HG03432 (cell line): ENCODE results near the gene VAC14.

Source experiments
- ATAC-seq: cut with Tn5 transposase; IDR thresholded peaks from one replicate; pipeline ENCODE4 v1.9.1; 2021; ENCODE audit warnings: mild to moderate bottlenecking, moderate library complexity; ENCODE audit not compliant: unreplicated experiment

Gene VAC14

DNA sequence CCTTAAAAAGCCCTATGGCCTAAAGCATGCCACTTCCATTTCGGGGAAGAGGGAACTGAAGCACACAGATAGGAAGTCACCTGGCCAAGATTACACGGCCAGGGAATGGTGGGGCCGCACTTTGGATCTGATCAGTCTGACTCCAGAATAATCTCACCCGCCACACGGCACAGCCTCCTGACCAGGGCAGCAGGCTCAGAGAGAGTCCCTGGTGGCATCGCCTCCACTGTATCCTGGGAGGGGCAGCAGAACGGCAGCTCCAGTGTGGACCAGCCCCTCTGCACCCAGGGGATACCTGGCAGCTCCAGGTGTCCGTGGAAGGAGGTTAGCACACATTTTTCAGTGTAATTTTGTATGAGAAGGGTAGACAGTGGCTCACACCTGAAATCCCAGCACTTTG, 35.5 kb downstream of the VAC14 start:
- no peak for ATAC-seq

DNA sequence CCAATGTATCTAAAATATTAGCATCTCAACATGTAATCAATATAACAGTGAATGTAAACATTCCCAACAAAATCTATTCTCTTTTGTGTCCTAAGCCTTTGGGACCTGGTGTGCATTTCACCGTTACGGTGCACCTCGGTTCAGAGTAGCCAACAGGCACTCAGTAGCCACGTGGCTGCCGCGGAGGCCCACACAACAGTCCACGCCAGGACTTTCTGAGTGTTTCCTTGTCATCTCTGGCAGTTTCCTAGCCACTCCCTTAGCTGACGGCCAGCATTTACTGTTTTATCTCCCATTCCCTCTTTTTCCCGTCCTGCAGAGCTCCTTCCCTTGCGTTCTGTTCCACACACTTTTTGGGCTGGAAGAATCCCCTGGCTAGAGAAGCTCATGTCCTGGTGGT, 36.3 kb downstream of the VAC14 start:
- ATAC-seq = no peak

DNA sequence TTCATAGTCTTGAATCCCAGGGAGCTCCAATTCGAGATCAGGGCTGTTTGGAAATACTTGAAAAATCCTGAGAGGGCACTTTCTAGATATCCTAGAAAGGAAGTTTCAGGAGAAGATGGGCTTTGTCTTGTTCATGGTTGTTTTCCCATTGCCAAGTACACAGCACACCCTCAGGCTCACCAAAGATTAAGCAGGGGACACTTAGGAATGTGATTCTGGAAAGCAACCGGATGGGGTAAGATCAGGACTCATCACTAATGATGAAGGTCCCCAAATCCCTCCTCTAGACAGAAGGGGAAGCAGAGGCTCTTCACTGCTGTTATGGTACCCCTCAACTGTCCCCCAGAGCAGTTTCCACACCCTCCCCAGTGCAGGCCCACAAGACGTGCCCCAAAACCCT, 40.7 kb downstream of the VAC14 start:
- ATAC-seq = no peak

DNA sequence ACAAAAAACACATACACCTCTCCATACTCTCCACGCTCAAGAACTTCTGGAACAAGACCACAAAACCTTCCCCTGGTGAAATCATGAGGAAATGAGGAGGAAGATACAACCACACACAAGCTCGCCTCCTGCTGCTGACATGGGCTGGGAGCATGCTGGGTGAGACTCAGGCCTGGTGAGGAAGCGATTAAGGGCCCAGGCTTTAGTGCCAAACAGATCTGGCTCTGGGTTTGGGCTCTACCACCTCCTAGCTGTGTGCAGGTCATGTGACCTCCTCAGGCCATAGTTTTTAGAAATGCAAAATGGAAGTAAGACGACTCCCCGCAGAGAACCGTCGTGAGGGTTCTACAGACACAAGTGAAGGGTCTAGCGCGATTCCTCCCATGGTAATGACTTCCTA, 41.3 kb downstream of the VAC14 start:
- ATAC-seq = no peak

DNA sequence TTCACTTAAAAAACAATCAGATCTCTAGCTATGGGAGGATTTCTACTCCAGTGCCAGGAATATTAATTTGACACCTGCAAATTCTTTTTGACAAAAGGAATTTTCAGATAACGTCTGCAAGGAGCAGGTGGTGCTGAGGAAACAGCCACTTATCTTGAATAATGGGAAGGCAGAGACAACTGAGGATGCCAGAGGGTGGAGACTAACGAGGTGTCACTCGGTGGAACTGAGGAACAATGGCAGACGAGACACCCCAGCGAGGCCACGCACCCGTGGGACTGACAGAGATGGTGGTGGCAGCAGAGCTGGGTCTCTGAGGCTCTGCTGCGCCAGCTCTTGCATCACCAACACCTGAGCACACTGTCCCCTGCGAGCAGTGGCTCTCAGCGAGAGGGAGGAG, 42.2 kb downstream of the VAC14 start:
- ATAC-seq = no peak

DNA sequence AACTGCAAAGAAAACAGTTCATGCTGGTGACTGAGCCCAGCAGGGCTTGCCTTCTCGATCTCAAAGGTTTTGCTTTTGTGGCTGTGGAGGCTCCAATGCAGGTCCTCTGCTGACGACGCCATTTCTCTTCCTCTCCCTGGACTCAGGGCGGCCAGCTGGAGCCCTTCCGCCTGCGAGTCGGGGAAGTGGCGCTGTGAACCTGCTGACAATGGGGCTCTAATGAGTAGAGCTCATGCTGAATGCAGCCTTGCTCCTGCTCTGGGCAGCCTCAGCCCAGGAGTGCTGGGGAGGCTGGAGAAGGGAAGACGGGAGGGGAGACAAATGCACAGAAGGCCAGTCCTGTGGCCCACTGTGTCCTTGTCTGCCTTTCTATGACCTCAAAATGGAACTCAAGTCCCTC, 43.8 kb downstream of the VAC14 start:
- no peak for ATAC-seq

DNA sequence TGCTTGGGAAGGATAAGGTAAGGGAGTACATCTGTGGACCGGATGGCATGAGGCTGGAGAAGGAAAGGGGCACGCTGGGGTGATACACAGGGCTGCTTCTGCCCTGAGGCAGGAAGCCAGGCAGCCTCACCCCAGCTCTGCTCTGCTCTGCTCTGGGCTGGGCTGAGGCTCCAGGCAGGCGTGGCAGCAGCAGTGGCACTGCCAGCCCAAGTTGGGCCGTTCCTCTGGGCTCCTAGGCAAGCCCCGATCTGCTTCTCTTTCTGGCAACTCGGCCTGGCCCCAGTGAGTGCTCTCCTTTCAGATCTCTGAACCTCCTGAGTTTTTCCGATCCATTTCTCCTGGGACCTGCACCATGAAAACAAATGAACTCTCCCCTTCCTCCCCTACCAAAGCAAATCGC, 44.9 kb downstream of the VAC14 start:
- no peak for ATAC-seq

DNA sequence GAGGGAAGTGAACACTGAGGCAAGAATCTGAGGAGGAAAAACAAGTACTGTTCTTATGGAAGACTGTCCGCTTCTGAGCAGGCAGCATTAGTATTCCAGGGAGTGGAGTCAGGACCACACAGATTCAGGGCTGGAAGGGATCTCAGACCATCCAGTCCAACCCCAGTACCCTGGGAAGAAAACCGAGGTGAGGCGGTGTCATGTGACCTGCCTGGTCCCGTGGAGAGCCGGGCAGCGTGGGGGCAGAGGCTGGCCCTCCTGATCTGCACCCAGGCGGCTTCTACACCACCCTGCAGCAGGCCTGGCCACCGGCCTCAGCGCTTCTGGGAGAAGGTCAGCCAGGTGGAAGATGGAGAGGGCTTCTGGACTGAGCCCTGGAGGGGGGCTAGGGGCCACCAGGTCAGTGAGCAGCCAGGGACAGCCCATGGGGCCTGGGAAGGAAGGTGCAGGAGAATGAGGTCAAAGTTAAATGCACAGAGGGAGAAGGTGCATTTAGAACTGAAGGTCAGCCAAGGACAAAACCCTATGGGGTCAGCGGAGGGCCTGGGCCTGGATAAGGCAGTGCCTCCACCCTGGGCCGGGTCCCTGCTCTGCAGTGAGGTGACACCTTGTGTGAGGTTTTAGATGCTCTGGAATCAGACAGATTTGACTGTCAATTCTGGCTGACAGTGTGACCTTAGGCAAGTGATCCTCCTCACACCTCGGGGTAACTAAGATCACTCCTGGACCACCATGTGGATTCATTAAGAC, 45.9 kb downstream of the VAC14 start:
- ATAC-seq = no peak

DNA sequence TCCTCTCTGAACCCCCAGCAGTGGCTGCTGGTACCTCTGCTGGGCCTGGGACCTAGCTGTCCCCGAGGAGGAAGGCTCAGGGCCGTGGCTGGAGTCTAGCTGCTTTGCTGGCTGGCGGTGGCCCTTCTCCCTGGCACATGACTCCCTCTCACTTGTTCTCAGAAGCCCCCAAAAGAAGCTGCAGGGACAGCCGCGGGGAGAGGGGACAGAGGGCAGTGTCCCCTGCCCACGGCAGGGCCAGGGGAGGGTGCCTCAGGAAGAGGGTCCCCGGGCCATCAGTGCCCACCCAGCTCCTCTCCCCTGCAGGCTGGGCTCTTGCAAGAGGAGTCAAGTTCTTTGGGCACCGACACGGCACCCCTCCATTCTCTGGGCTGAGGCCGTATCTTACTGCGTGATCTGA, 46.6 kb downstream of the VAC14 start:
- no peak for ATAC-seq

DNA sequence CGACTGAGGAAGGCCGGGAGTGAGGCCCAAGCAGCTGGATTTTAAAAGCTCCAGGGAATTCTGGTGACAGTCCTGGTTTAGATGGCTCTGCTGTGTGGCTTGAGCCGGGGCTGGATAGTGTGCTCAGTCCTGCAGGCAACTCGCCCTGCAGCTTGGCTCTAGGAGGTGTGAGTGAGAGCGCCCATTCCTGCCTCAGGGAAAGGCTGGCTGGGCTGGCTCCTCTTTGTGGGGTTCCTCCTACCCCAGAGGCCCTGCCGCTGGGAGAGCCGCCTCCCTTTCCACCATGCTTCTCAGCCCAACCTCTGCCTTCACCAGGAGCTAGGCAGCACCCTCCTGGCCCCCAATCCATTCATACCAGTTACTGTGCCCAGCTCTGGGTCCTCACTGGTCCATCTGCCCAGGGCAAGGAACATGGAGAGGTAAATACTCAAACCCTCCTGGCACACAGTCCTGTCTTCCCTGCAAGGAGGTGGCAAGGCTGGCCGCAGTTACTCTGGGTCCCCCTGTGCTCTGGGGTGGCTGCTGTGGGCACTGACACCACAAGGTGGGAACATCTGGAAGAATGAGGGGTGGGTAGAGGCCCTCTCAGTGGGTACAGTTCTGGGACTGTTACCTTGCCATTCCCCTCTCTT, 47.1 kb downstream of the VAC14 start:
- no peak for ATAC-seq

DNA sequence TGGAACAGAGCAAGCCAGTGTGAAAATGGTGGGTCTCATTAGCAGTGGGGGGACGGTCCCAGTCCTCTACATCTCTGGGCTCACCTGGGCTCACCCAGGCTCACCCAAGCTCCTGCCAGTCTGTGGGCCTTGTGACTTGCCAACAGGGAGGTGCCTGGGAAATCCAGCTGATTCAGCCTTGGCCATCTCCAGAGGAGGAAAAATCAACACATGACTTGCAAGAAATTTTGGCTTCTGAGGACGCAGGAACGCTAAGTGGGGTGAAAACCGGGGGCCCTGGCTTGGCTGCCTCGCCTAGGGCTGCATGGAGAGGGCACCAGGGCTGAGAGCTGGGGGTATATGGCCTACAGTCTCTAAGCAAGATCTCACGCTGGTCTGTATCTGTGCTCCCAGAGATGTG, 47.7 kb downstream of the VAC14 start:
- ATAC-seq = no peak

DNA sequence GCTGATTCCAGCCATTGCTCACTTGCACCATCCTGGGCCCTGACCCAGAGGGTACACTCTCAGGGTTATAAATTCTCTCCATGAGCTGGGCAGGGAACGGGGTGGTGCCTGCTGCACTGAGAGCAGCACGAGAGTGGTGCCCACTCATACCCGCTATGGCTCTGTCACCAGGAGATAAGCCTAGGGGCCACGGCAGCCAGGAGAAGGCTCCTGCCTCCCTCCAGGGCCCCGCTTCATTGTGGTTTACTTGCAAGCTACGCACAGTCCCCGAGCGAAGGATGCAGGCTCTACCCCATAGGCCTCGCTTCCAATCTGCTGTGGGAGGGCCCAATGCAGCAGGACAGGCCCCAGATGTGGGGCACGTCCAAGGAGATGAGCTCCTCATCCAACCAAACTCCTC, 48.5 kb downstream of the VAC14 start:
- no peak for ATAC-seq

DNA sequence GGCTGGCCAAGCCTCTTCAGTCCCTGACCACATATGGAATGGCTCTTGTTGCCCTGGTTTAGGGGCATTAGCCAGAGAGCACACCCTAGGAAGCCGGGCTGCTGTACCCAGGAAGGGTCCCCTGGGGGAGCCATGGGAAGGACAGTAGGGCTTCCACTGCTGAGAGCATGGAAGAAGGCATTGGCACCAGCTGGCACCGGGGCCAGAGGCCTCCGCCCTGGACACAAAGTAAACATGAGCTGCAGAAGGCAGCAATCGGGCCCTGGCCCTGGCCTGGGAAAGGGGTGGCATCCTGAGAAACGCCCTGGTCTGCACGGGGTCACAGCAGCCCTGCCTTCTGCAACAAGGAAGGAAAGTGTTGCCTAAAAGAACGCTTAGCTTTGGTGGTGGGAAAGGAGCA, 49.4 kb downstream of the VAC14 start:
- ATAC-seq = no peak

DNA sequence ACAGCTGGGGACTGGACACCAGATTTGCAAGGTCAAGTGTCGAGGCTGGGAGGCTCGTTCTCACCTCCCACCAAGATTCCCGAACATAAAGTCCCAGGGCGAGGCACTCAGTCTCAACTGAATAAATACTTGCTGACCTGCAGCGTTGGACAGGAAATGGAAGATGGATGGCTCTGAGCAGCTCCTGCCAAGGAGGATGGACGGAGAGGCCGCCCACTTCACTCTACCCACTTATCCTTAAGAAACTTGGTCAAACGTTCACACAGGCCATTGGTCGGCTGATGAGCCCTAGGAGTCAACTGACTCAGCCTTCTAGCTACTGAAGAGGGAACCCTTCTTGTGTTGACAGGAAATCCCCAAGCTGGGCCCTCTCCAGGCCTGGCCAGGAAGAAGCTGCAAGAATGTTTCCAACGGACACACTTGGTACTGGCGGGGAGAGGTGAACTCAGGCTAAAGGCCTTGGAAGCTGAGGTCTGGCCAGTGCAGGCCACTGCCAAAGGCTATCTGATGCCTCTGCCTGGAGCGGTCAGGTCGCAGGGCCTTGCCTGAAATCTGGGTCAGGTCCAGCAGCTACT, 50.0 kb downstream of the VAC14 start:
- no peak for ATAC-seq

DNA sequence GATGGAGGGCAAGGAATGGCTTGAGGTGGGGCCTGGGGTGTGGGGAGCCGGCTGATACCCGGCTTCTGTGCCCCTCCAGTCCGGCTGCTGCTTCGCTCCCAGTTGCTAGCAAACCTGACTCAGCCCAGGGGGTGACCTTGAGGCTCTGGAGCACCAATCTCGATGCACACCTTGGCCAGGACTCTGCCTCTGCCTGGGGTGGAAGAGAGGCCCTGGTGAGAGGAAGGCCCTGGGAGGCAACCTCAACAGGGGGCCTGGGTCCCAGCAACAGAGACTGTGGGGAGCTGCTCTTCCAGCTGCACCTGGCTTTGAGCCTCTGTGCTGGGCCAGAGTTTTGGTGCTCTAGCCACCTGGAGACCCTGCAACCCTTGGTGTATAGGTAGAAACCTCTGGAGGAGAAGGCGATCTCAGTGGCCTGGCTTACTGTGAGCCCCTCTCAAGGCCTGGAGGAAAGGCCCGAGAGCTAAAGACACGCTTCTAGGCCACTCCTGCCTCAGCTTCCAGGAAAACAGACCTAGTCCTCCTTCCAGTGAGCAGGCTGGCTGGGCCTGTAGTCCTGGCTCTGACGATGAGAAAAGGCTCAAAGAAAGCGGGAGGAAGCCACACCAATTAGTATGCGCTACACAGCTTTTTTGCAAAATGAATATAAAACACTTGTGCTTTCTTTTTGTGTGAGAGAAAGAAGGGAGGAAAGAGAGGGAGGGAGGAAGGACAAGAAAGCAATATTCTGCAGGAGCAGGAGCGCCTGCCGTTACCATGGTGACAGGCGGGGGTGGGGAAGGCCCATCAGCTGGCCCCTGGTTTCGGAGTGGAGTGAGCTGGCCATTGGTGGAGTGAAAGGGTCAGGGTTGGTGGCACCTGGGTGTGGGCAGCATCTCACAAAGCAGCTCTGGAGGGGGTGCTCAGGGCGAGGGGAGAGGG, 51.0 kb downstream of the VAC14 start:
- no peak for ATAC-seq

DNA sequence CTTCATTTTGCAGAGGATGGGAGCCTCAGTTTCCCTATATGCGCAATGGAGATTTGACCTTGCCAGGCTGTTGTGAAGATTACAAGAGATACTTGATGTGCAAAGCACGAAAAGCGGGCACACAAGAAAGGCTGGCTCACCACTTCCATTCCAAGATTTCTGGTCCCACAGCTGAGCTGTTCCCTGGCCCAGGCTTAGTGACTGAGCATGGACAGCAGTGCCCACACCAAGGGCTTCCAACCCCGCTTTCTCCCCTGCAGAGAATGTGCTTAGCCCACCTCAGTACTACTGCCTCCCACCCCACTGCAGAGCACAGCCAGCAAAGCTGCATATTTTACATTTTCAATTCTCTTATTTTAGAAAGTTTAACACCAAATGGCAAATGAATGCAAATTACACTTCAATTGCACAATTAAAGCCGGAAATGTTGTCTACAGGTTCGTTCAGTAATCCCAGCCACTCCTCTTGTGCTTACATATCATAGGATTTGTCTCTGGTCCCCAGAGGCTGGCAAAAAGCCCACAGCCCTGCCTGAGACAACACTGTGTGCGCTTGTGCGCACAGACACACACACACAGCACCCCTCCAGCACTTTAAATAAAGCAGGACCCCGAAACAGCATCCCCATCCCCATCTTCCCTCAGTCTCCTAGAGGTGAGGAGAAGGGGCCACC, 51.8 kb downstream of the VAC14 start:
- ATAC-seq = no peak

DNA sequence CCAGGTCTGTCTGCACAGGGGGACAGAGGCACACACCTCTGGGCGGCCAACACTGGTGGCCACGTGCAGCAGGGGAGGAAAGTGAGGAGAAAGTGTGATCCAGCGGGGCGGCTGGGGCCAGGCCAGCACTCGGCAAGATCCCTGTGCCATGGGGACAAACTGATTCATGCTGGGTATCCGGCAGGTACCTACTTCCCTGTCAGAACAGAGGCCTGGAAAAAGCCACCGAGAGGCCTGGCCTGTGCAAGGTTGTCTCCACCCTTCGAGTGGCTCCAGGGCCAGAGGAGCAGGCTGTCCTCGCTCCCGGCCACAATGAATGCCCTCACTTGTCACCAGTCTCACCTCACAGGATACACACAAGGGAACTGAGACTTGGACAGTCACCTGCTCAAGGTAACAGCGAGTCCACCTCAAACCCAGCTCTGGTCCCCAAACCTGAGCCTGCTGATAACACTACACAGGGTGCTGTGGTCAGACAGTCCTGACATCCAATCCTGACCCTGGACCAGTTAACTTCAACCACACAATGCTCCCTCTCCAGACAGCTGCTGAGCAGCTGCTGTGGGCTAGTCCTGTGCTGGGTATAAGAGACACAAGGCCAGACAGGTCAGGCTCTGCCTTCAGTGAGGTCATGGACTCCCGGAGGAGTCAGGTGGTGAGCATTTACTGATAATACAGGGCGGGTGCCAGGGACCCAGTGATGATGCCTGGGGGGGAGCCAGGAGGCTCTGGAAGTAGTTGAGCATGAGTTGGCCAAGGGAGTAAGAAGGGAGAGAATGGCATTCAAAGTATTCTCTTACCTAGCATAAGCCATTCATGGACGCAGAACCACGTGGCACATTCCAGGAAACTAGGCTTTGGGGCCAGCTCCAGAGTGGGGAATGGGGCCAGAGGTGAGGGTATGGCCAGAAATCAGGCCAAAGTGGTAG, 53.0 kb downstream of the VAC14 start:
- no peak for ATAC-seq

DNA sequence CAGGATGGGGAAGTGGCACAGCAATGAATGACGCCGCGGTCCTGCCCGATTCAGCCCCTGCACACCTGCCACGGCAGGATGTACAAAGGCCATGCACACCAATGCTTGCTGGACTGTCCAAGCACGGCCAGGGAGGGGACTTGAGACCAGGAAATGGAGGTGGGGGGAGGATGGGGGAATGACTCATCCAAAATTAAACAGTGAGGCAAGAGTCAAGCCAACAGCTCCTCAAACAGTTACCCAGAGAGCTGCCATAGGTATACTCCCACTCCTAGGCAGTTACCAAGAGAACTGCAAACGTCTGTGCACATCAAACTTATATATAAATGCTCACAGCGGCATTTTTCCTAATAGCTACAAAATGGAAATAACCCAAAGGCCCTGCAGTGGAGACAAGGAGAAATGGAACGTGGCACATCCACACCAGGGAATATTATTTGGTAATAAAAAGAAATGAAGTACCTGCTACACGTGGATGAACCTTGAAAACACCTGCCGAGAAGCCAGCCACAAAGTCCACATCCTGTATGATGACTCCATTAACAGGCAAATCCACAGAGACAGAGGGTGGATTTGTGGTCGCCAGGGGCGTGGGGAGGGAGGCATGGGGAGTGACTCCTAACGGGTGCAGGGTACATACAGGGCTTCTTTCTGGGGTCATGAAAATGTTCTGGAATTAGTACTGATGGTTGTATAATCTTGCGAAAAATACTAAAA, 54.1 kb downstream of the VAC14 start:
- ATAC-seq = peak; percentile 44

DNA sequence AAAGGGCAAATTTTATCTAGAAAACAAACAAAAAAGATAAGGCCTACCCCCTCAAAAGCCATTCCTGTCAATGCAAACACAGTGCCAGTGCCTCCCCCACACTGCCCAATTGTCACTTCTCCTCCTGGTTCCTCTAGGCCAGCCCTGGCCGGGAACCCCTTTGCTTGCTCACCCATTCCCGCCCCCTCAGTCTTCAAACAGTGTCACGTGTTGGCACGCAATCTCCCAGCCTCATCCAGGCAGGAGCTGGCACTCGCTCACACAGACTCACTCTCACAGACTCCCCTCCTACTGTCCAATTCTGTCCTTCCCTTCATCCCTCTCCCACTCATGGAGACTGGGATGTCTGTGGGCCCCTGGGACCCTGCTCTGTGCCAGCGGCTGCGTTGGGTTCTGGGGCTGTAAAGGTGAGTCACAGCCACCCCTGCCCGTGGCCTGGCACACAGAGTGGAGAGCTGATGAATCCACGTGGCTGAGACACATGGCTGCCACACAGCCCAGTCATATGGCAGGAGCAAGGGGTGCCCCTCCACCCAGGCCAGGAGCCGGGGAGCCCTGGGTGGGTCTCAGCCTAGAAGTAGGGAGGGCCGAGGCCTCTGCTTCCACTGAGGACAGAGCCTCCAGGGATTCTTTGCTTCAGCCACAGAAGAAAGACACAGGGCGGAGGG, 54.8 kb downstream of the VAC14 start:
- peak; percentile 21 for ATAC-seq
